ENCODE results near the gene LCN2. TPM values are rescaled to one million over a fixed set of nuclear protein-coding genes. Genes with fewer than 3 reads are reported as not detected.

The LCN2 gene
- total and polyA plus RNA-seq, 12 donors: 0.34 to 2.7 (median 0.62) TPM; not detected in 5

DNA sequence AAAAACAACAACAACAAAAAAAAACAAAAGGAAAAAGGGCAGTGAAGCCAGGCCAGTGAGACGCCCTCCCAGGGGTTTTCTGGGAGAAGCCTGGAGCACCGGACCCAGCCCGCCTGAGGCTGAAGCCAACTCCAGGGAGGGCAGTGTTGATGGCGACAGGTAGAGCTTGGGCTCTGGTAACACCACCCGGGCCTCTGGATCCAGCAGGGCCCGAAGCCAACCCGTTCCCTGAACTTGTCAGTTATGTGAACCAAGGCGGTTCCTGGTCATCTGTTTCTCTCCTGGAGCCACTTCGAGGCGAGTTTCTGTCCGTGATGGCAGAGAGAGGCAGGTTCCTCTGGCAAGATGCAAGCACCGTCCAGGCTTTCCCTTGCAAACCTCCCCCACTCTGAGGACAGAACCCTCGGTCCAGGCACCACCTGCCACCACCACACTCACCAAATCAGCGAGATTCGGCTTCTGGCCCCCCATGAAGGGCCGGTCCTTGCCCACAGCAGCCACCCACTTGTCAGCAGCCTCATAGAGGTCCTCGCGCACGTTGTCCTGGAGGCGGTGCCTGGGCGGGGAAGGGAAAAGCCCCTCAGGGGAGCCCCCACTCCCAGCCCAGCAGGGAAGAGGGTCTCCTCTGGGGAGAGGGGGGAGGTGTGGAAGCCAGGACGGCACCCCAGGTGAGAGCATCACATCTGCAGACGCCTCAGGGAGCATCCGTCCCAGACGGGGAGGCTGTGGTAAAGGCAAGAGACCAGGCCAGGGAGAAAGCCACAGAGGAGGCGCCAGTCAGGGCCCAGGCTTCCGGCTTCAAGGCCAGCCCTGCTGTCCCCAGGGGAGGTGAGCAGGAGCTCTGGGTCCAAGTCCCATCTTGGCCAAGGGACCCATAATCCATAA lies 27.1 kb upstream of the LCN2 start:
- H3K36me3 ChIP-seq: peaks cover 0 to 54% (median 24%) of the 10 kb centered on the region in 9 donors
- H3K9me3 ChIP-seq: no peaks in the 10 kb centered on the region
- peaks cover 11 to 38% (median 31%) of the 10 kb centered on the region in 9 donors for H3K4me1 ChIP-seq
- H3K4me3 ChIP-seq: no peak overlapping the region
- no peak for ATAC-seq
- no peak for TF ChIP-seq CTCF (IDR thresholded peaks at IDR 0.05)
- intact Hi-C loops (cut with DNase I): no loop called here
- no peaks in the 10 kb centered on the region for H3K27me3 ChIP-seq
- WGBS, 2 donors: 88 to 92% methylated on average over 27 of the region's 27 CpGs
- H3K27ac ChIP-seq: no peak overlapping the region
- DNase-seq: peak in 1 of 2 donors; percentile 6

DNA sequence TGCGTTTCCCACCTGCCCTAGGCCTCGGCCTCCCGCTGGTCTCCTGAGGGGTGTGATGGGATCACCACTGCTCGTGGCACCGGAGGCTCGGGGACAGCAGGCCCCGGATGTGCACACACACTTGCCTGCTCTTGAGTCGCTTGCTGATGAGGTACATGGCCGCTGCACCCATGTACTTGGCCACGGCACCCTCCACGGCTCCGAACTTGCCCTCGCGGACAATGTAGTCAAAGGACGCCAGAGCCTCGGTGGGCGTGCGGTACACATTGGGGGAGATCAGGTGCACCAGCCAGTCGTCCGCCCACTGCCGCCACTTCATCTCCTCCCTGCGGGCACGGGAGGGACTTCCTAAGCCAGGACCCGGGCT lies 26.5 kb upstream of the LCN2 start:
- ATAC-seq: no peak
- TF ChIP-seq CTCF (IDR thresholded peaks at IDR 0.05): no peak
- Histone ChIP-seq H3K36me3 (peaks cover 0 to 54% (median 24%) of the 10 kb centered on the region in 9 donors), H3K4me1 (peaks cover 11 to 32% (median 27%) of the 10 kb centered on the region in 9 donors), H3K27me3 (no peaks in the 10 kb centered on the region), H3K9me3 (no peaks in the 10 kb centered on the region), H3K4me3 (no peak overlapping the region), H3K27ac (no peak overlapping the region)
- 91 to 94% methylated on average over 24 of the region's 24 CpGs for WGBS, 2 donors
- DNase-seq: peak in 1 of 2 donors; percentile 12
- intact Hi-C loops (cut with DNase I): no loop called here

DNA sequence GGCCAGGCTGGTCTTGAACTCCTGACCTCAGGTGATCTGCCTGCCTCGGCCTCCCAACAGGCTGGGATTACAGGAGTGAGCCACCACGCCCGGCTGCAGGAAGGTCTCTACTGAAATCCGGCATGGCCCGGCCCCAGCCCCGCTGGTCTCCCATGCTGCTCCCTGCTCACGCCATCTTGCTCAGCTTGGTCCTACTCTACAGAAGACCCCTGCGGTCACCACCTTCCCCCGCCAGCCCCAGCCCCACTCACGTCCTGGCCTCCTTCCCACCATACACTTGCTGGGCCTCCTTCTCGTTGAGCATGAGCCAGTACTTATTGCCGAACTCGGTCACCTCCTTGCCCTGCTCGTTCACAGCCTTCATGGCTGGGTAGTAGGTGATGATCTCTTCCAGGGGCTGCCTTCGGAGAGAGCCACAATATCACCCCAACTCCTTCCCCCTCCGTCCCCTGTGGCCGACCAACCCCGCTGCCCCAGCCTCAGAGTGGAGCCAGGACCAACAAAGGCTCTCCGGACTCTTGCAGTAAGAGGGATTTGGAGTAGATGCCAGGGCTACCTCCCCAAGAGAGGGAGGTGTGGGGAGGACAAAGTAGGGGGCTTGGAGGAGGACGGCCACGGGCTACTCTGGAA lies 25.7 kb upstream of the LCN2 start:
- WGBS, 2 donors: 91 to 94% methylated on average over 21 of the region's 21 CpGs
- no peak overlapping the region for H3K4me3 ChIP-seq
- H3K9me3 ChIP-seq: no peaks in the 10 kb centered on the region
- peaks cover 0 to 54% (median 24%) of the 10 kb centered on the region in 9 donors for H3K36me3 ChIP-seq
- H3K27ac ChIP-seq: no peak overlapping the region
- H3K4me1 ChIP-seq: peaks cover 11 to 27% (median 23%) of the 10 kb centered on the region in 9 donors
- no peak for TF ChIP-seq CTCF (IDR thresholded peaks at IDR 0.05)
- ATAC-seq (no peak), DNase-seq (peak in 1 of 2 donors; percentile 9)
- H3K27me3 ChIP-seq: no peaks in the 10 kb centered on the region
- intact Hi-C loops (cut with DNase I): no loop called here

GRCh38 chr9:128124451-128124850 lies 24.8 kb upstream of the LCN2 start:
- ATAC-seq: no peak
- no peak for TF ChIP-seq CTCF (IDR thresholded peaks at IDR 0.05)
- intact Hi-C loops (cut with DNase I): no loop called here
- peak in 1 of 2 donors; percentile 4 for DNase-seq
- H3K9me3 ChIP-seq: peaks cover 0 to 1% (median 0%) of the 10 kb centered on the region in 11 donors
- WGBS, 2 donors: 87 to 91% methylated on average over 8 of the region's 8 CpGs
- H3K4me3 ChIP-seq: no peak overlapping the region
- no peak overlapping the region for H3K27ac ChIP-seq
- peaks cover 13 to 36% (median 28%) of the 10 kb centered on the region in 9 donors for H3K4me1 ChIP-seq
- no peaks in the 10 kb centered on the region for H3K27me3 ChIP-seq
- H3K36me3 ChIP-seq: peaks cover 0 to 54% (median 24%) of the 10 kb centered on the region in 9 donors

All from heart right ventricle (tissue), 16 donors.